Stomach smooth muscle (tissue), 2 donors: Measurements from ENCODE around the gene TTLL5.

Experiments used
- H3K27ac ChIP-seq: one replicate; pipeline ENCODE4 v1.7.0; 2013; ENCODE audit warnings: mild to moderate bottlenecking, low read length, inconsistent platforms
- H3K27me3 ChIP-seq, 2 donors: one replicate each; pipeline ENCODE4 v1.7.0; 2013; ENCODE audit warnings: low read length in 2 of 2; ENCODE audit not compliant: insufficient read depth in 2 of 2, control insufficient read depth in 1 of 2
- H3K36me3 ChIP-seq, 2 donors: one replicate each; pipeline ENCODE4 v1.7.0; 2013; ENCODE audit warnings: low read length in 2 of 2; ENCODE audit not compliant: control insufficient read depth in 2 of 2, insufficient read depth in 2 of 2
- H3K4me1 ChIP-seq: one replicate; pipeline ENCODE4 v1.7.0; 2013; ENCODE audit warnings: low read length; ENCODE audit not compliant: control insufficient read depth, insufficient read depth
- H3K4me3 ChIP-seq, 2 donors: one replicate each; pipeline ENCODE4 v1.7.0; 2013; ENCODE audit warnings: low read length in 2 of 2
- H3K9ac ChIP-seq, 2 donors: one replicate each; pipeline ENCODE4 v1.7.0; 2013; ENCODE audit warnings: low read length in 2 of 2, mild to moderate bottlenecking in 1 of 2
- H3K9me3 ChIP-seq, 2 donors: one replicate each; pipeline ENCODE4 v1.7.0; 2013; ENCODE audit warnings: low read length in 2 of 2; ENCODE audit not compliant: control insufficient read depth in 2 of 2
- donor health status: healthy.
- donor health status: Pancreatic carcinoma.

Gene TTLL5

DNA sequence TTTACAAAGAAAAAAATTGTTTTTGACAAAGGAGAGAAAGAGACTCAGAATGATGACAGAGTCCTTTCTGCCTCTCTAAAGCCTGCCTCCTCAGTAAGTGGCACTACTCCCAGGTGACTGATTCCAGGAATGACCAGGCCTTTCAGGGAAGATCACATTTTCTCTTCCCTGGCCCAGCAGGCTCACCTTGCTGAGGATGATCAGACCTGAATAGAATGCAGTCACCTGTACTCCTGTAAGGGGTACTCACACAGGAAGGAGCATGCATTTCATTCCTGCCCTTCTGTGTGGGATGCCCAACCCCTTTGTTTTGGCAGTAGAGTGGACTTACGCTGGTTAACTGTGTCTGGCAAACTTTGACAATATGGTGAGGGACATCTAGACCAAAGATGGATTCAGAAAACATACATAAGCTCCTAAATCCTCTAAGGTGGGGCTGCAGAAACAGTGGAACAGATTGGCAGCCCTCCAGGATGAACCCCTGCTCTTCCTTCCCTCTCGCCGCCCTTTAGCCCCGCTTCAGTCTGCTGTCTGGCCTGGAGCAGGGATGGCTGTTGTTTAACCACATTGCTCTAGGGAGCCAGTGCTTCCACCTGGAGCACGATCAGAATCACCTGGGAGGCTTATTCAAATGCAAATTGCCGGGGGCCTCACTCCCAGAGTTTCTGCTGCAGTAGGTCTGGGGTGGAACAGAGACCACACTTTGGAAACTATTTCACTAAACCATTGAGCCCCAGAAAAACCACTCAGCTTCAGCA is 30.2 kb upstream of the TTLL5 start:
- H3K4me1 ChIP-seq, result no peaks in the 10 kb centered on the region
- no peak overlapping the region for H3K27ac ChIP-seq
- H3K9ac ChIP-seq, result no peak overlapping the region
- H3K9me3 ChIP-seq, result no peaks in the 10 kb centered on the region
- H3K36me3 ChIP-seq, result no peaks in the 10 kb centered on the region
- no peak overlapping the region for H3K4me3 ChIP-seq
- no peaks in the 10 kb centered on the region for H3K27me3 ChIP-seq

DNA sequence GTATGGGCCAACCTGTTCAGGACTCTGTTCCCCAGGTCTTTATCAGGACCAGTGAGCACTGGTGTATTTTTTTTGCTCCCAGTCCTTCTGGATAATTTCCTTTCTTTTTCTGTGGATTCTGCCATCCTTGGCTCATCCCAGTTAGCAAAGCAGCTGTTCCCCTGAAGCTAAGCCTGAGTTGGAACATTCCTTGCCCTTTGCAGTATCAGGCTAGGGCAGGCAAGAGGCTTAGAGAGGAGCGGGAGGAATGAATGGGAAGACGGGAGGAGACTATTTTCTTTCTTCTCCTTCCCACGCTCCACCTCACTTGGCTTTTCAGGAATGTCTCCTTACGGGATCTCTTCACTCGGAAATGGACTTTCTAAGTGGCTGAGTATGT is 29.6 kb upstream of the TTLL5 start:
- Histone ChIP-seq H3K27ac (no peak overlapping the region), H3K27me3 (no peaks in the 10 kb centered on the region), H3K4me1 (no peaks in the 10 kb centered on the region), H3K4me3 (no peak overlapping the region), H3K36me3 (no peaks in the 10 kb centered on the region), H3K9me3 (no peaks in the 10 kb centered on the region), H3K9ac (no peak overlapping the region)

DNA sequence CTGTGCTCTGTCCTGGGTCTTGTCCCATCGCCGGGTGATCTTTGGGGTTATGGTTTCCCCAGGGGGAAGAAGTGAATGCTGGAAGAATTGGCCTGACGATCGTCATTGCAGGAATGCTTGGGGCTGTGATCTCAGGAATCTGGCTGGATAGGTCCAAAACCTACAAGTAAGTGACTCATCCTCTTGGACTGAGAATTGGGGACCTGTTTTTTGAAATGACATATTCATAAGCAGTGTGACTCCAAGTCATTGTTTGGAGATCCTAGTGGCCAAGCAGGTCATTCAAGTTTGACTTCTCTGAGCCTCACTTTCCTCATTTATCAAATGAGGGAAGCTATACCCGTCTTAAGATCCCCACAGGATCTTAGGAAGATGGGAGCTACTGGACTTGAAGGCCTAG is 26.2 kb upstream of the TTLL5 start:
- no peak overlapping the region for H3K9ac ChIP-seq
- no peak overlapping the region for H3K27ac ChIP-seq
- H3K4me1 ChIP-seq, result no peaks in the 10 kb centered on the region
- no peak overlapping the region for H3K4me3 ChIP-seq
- H3K9me3 ChIP-seq, result no peaks in the 10 kb centered on the region
- H3K27me3 ChIP-seq, result no peaks in the 10 kb centered on the region
- H3K36me3 ChIP-seq, result no peaks in the 10 kb centered on the region

DNA sequence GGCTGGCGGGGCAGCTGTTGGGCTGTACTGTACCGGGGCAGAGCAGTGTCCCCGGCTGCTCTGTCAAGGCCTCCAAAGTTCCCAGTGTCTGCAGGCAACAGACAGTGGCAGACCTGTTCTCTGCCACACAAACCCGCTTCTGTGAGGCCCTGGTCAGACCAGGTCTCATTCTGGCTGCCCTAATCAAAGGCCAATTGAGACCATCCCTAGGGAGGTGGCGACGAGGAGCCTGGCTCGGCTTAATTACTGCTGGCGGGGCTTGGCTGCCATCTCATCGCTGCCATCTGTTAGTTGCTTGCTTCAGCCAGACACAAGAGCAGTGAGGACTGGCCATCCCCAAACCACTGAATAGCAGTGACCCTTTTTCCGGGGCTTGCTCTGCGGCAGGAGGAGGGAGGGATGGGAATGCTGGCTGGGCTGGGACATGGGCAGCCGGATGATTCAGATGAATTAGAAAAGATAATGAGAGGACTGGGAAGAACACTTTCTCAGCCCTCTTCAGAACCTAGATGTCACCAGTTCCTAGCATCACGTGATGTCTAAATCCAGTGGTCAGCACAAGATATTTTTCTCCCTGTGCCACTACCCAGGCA is 24.9 kb upstream of the TTLL5 start:
- Histone ChIP-seq H3K27ac (no peak overlapping the region), H3K4me3 (no peak overlapping the region), H3K9ac (no peak overlapping the region), H3K4me1 (no peaks in the 10 kb centered on the region), H3K27me3 (no peaks in the 10 kb centered on the region), H3K9me3 (no peaks in the 10 kb centered on the region), H3K36me3 (no peaks in the 10 kb centered on the region)

DNA sequence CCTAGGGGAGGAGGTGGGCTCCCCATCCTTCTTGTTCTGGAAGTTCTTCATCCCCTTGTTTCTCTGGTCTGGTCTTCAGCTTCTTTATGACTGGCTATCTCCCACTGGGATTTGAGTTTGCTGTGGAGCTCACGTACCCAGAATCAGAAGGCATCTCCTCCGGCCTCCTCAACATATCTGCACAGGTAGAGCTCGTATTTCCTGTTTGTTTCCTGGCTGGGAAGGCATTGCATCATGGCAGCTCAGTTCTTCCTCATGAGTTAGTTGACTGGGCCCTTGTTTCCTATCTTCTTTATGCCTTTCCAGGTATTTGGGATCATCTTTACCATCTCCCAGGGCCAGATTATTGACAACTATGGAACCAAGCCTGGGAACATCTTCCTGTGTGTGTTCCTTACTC is 20.2 kb upstream of the TTLL5 start:
- Histone ChIP-seq H3K27me3 (no peaks in the 10 kb centered on the region), H3K4me3 (no peak overlapping the region), H3K9me3 (no peaks in the 10 kb centered on the region), H3K36me3 (peaks cover 0 to 4% of the 10 kb centered on the region in 2 donors), H3K27ac (no peak overlapping the region), H3K9ac (no peak overlapping the region), H3K4me1 (no peaks in the 10 kb centered on the region)

DNA sequence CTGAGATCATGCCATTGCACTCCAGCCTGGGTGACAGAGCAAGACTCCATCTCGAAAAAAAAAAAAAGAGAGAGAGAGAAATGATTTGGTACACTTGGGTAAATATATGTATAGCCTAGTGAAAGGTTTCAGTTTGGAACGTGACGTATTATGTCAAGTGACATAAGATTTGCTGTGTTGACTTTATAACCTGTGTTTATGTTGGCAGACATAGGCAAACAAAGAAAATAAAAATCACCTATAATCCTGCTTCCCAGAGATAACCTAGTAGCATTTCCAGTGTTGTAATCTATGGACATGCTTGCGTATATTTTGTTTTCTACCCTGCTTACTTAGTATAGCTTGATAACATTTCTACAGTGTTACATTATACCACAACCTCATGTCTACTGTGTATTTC is 17.1 kb upstream of the TTLL5 start:
- Histone ChIP-seq H3K9ac (no peak overlapping the region), H3K27me3 (no peaks in the 10 kb centered on the region), H3K9me3 (no peaks in the 10 kb centered on the region), H3K27ac (no peak overlapping the region), H3K4me3 (no peak overlapping the region), H3K4me1 (peaks cover 12% of the 10 kb centered on the region), H3K36me3 (peaks cover 0 to 4% of the 10 kb centered on the region in 2 donors)

DNA sequence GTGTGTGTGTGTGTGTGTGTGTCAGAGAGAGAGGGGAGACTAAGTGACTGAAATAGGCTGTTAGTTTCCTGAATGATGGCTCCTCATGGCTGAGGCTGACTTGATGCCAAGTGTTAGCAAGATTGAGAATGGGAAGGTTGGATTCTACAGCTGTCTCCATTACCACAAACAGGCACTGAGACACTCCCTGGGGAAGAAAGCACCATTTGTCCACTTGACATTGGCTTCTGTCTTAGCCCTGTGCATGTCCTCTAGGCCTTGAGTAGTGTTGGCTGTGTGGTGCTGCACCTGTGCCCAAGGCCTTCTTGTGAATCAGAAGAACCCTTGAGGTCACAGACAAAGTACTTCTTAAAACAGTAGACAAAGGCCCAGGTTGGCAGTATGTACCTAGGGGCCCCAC is 16.0 kb upstream of the TTLL5 start:
- no peak overlapping the region for H3K9ac ChIP-seq
- no peaks in the 10 kb centered on the region for H3K27me3 ChIP-seq
- no peak overlapping the region for H3K4me3 ChIP-seq
- H3K36me3 ChIP-seq, result peaks cover 0 to 8% of the 10 kb centered on the region in 2 donors
- H3K4me1 ChIP-seq, result peaks cover 13% of the 10 kb centered on the region
- H3K27ac ChIP-seq, result no peak overlapping the region
- no peaks in the 10 kb centered on the region for H3K9me3 ChIP-seq

DNA sequence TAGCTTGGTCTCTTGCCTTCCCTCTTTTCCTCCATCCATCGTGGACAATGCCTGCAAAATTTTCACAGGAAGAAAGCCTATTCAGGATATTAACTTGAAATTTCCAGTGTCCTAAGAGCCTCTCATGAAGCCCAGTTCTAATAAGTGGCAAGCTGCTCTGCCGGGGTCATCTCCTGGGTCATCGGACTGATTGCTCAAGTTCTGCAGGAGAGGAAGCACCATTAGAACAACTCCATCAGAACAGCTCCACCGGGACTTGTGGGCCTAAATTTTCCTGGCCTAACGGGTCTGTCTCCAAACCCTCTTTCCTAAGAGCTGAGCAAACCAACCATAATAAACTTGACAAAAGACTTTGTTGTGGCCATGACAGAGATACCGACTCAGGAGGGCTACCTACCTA is 14.3 kb upstream of the TTLL5 start:
- Histone ChIP-seq H3K27ac (no peak overlapping the region), H3K4me1 (peaks cover 13% of the 10 kb centered on the region), H3K4me3 (no peak overlapping the region), H3K9ac (no peak overlapping the region), H3K27me3 (no peaks in the 10 kb centered on the region), H3K36me3 (peaks cover 13 to 23% of the 10 kb centered on the region in 2 donors), H3K9me3 (no peaks in the 10 kb centered on the region)

DNA sequence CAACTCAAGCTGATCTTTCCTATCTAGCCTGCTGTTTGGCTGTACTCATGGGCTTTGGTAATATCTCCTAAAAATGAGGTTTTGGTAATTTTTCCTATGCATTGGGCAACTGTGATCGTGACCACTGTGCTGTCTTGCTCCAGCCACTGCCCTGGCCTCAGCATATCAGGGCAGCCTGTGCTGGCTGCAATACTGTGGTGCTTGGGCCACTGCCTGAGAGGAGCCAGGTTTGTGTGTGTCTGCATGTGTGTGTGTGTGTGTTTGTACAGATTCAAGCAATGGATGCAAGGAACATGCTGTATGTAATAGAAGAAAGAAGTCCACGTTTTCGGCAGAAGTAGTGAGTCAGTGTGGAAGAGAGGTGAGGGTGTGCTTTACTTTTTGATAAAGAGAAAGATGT is 13.4 kb upstream of the TTLL5 start:
- no peaks in the 10 kb centered on the region for H3K9me3 ChIP-seq
- H3K9ac ChIP-seq, result no peak overlapping the region
- H3K27ac ChIP-seq, result no peak overlapping the region
- peaks cover 17 to 27% of the 10 kb centered on the region in 2 donors for H3K36me3 ChIP-seq
- no peak overlapping the region for H3K4me3 ChIP-seq
- no peaks in the 10 kb centered on the region for H3K27me3 ChIP-seq
- H3K4me1 ChIP-seq, result peaks cover 13% of the 10 kb centered on the region

DNA sequence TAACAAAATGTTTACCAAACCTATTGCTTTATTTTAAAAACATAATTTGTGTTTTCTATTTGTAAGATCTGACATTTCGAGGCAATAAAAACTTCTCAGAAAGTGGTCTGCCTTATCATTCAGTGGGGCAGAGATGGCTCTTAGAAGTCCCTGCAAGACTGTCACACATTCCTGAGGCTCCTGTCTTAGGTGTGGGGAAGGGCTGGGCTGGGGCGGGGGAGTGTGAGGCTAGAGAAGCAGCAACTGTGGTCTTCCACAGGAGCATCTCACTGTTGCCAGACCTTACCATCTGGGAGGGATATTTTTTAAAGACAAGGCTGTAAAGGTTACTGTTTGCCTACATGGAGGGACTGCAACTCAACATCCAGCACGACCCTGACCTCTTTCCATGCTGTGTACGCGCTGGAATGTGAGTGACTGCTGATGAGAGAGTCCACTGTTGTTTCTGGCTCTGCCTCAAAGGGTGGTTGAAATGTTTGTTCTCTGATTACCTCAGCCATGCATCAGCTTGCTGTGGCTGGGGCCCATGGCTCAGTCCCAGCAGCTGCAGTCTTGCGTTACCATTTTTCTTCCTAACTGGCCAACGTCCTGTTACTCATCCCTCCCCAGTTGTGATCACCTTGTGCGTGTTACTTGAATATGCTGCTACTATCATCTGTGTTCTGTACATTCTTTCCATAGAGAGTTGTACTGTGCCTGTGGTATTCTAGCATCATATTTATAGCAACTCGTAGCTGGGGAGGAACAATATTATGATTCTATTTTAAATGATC is 12.8 kb upstream of the TTLL5 start:
- H3K9ac ChIP-seq, result no peak overlapping the region
- H3K27ac ChIP-seq, result peak overlapping the region; percentile 31
- no peaks in the 10 kb centered on the region for H3K9me3 ChIP-seq
- peaks cover 17 to 27% of the 10 kb centered on the region in 2 donors for H3K36me3 ChIP-seq
- H3K4me3 ChIP-seq, result no peak overlapping the region
- H3K4me1 ChIP-seq, result peaks cover 13% of the 10 kb centered on the region
- no peaks in the 10 kb centered on the region for H3K27me3 ChIP-seq

DNA sequence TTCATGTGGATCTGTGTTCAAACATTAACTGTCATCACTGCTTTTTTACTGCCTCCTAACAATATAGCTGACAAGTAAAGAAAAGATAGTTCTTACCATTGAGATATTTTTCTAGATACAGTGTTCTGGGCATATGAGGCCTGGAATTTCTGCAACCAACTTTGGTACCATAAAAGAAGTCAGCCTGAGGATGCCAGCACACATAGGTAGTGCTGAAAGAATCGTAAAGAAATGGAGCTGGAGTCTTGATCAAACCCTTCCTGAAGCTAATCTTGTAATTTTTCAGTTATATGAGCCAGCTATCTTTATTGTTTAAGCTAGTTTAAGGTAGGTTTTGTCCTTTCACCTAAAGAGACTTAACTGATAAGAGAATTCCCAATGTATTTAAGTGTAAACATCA is 11.7 kb upstream of the TTLL5 start:
- H3K4me1 ChIP-seq, result peaks cover 13% of the 10 kb centered on the region
- H3K27me3 ChIP-seq, result no peaks in the 10 kb centered on the region
- peaks cover 17 to 27% of the 10 kb centered on the region in 2 donors for H3K36me3 ChIP-seq
- no peak overlapping the region for H3K27ac ChIP-seq
- H3K4me3 ChIP-seq, result no peak overlapping the region
- no peak overlapping the region for H3K9ac ChIP-seq
- H3K9me3 ChIP-seq, result no peaks in the 10 kb centered on the region
